IgD-negative memory B cell (primary cell): ENCODE measurements around the gene SYCP2L. TPM values are rescaled to one million over a fixed set of nuclear protein-coding genes. Genes with fewer than 3 reads are reported as not detected.

Source experiments
- H3K27ac Mint-ChIP-seq, 3 donors: one replicate each; pipeline ENCODE4 v1.8.0; 2020 to 2022; ENCODE audit warnings: mild to moderate bottlenecking in 3 of 3, mixed read lengths in 3 of 3, moderate library complexity in 1 of 3
- H3K27me3 Mint-ChIP-seq: one replicate; pipeline ENCODE4 v1.8.0; 2021; ENCODE audit warnings: mixed read lengths
- H3K36me3 Mint-ChIP-seq: one replicate; pipeline ENCODE4 v1.8.0; 2020; ENCODE audit warnings: mild to moderate bottlenecking, mixed read lengths
- H3K4me1 Mint-ChIP-seq, 3 donors: one replicate each; pipeline ENCODE4 v1.8.0; 2020 to 2022; ENCODE audit warnings: mixed read lengths in 3 of 3, mild to moderate bottlenecking in 1 of 3
- H3K4me3 Mint-ChIP-seq, 4 donors: one replicate each; pipeline ENCODE4 v1.8.0; 2020 to 2022; ENCODE audit warnings: mild to moderate bottlenecking in 4 of 4, mixed read lengths in 4 of 4, moderate library complexity in 3 of 4
- H3K9me3 Mint-ChIP-seq, 3 donors: one replicate each; pipeline ENCODE4 v1.8.0; 2020 to 2021; ENCODE audit warnings: mixed read lengths in 3 of 3, mild to moderate bottlenecking in 1 of 3
- polyA plus RNA-seq: library from polyadenylated mRNA; unstranded; fragments of 300-500 nt; fragmentation: Illumina TruSeq; gene quantifications from one replicate; pipeline ENCODE4 v1.2.3, GENCODE V29; 2021

The SYCP2L gene
- polyA plus RNA-seq, 1 donor from 2014 or later = not detected

GRCh38 chr6:11017090-11017489, 130.2 kb downstream of the SYCP2L start:
- Mint-ChIP-seq H3K27ac (no peak overlapping the region), H3K9me3 (peaks cover 0 to under 1% (median 0%) of the 10 kb centered on the region in 3 donors), H3K27me3 (peaks cover 9% of the 10 kb centered on the region), H3K36me3 (peaks cover 2% of the 10 kb centered on the region), H3K4me1 (no peaks in the 10 kb centered on the region), H3K4me3 (no peak overlapping the region)

GRCh38 chr6:11018225-11018624, 131.4 kb downstream of the SYCP2L start:
- Mint-ChIP-seq H3K4me1 (no peaks in the 10 kb centered on the region), H3K27ac (no peak overlapping the region), H3K36me3 (peaks cover 2% of the 10 kb centered on the region), H3K27me3 (peaks cover 13% of the 10 kb centered on the region), H3K9me3 (peaks cover 0 to 2% (median 0%) of the 10 kb centered on the region in 3 donors), H3K4me3 (no peak overlapping the region)

GRCh38 chr6:11021003-11021402, 134.2 kb downstream of the SYCP2L start:
- no peak overlapping the region for H3K27ac Mint-ChIP-seq
- H3K36me3 Mint-ChIP-seq = peaks cover under 1% of the 10 kb centered on the region
- peaks cover 23% of the 10 kb centered on the region for H3K27me3 Mint-ChIP-seq
- H3K4me1 Mint-ChIP-seq = peaks cover 3 to 4% (median 3%) of the 10 kb centered on the region in 3 donors
- H3K9me3 Mint-ChIP-seq = peaks cover 0 to 2% (median 0%) of the 10 kb centered on the region in 3 donors
- no peak overlapping the region for H3K4me3 Mint-ChIP-seq

GRCh38 chr6:11021714-11022113, 134.9 kb downstream of the SYCP2L start:
- peaks cover 26% of the 10 kb centered on the region for H3K27me3 Mint-ChIP-seq

GRCh38 chr6:11023032-11023431, 136.2 kb downstream of the SYCP2L start:
- peaks cover 0 to 2% (median 0%) of the 10 kb centered on the region in 3 donors for H3K9me3 Mint-ChIP-seq
- H3K36me3 Mint-ChIP-seq = no peaks in the 10 kb centered on the region
- H3K4me1 Mint-ChIP-seq = peaks cover 8 to 9% (median 9%) of the 10 kb centered on the region in 3 donors
- H3K4me3 Mint-ChIP-seq = no peak overlapping the region
- H3K27ac Mint-ChIP-seq = no peak overlapping the region
- peaks cover 23% of the 10 kb centered on the region for H3K27me3 Mint-ChIP-seq

More at GRCh38 chr6:11021714-11022113, 134.9 kb downstream of the SYCP2L start:
- peaks cover 0 to 2% (median 0%) of the 10 kb centered on the region in 3 donors for H3K9me3 Mint-ChIP-seq
- no peak overlapping the region for H3K4me3 Mint-ChIP-seq
- no peak overlapping the region for H3K27ac Mint-ChIP-seq
- no peaks in the 10 kb centered on the region for H3K36me3 Mint-ChIP-seq
- peaks cover 8 to 9% (median 9%) of the 10 kb centered on the region in 3 donors for H3K4me1 Mint-ChIP-seq

Other genes starting within 250 kb of the SYCP2L start
- 1.1 TPM for gene C6orf52, start 192.4 kb upstream of the SYCP2L start, polyA plus RNA-seq
- gene PAK1IP1, start 192.1 kb upstream of the SYCP2L start, polyA plus RNA-seq = 14.1 TPM
- gene TMEM14C, start 164.0 kb upstream of the SYCP2L start, polyA plus RNA-seq = 83.5 TPM
- gene TMEM14B, start 139.2 kb upstream of the SYCP2L start, polyA plus RNA-seq = 173 TPM
- gene MAK, start 48.5 kb upstream of the SYCP2L start, polyA plus RNA-seq = 0.18 TPM
- gene GCM2, start 5.0 kb upstream of the SYCP2L start, polyA plus RNA-seq = not detected
- gene ELOVL2, start 157.3 kb downstream of the SYCP2L start, polyA plus RNA-seq = not detected
- gene SMIM13, start 206.8 kb downstream of the SYCP2L start, polyA plus RNA-seq = 1.9 TPM
- not detected for gene ERVFRD-1, start 224.7 kb downstream of the SYCP2L start, polyA plus RNA-seq